ENCODE measurements around the gene CCNA2.

The CCNA2 gene

GRCh38 chr4:121846662-121847061 lies 23.0 kb upstream of the CCNA2 start:
- DNase-seq (ENCODE audit: low read depth in 1 of 2, low spot score in 1 of 2) = no peak
- no peak for TF ChIP-seq SPI1 (IDR thresholded peaks at IDR 0.05; ENCODE audit: borderline replicate concordance, low read depth)
- no peak for TF ChIP-seq REST (IDR thresholded peaks at IDR 0.05; ENCODE audit: insufficient replicate concordance, low read depth)
- no peak for TF ChIP-seq GABPA (IDR thresholded peaks at IDR 0.05; ENCODE audit: low read depth)
- TF ChIP-seq POLR2AphosphoS5 (IDR thresholded peaks at IDR 0.05; ENCODE audit: low read depth) = no peak
- TF ChIP-seq CTCF (IDR thresholded peaks at IDR 0.05; ENCODE audit: insufficient read depth, low read length) = no peak
- Histone ChIP-seq H3K27ac (replicated peaks) (no peak overlapping the region), H3K27me3 (ENCODE audit: insufficient read depth, poor library complexity, severe bottlenecking) (no peaks in the 10 kb centered on the region), H3K4me3 (replicated peaks; ENCODE audit: insufficient read depth, low read length) (no peak overlapping the region)

GRCh38 chr4:121842862-121843261 lies 19.2 kb upstream of the CCNA2 start:
- H3K4me3 ChIP-seq (replicated peaks; ENCODE audit: insufficient read depth, low read length) = no peak overlapping the region
- no peak for TF ChIP-seq CTCF (IDR thresholded peaks at IDR 0.05; ENCODE audit: insufficient read depth, low read length)
- TF ChIP-seq POLR2AphosphoS5 (IDR thresholded peaks at IDR 0.05; ENCODE audit: low read depth) = no peak
- TF ChIP-seq SPI1 (IDR thresholded peaks at IDR 0.05; ENCODE audit: borderline replicate concordance, low read depth) = no peak
- no peak for TF ChIP-seq REST (IDR thresholded peaks at IDR 0.05; ENCODE audit: insufficient replicate concordance, low read depth)
- no peak for TF ChIP-seq GABPA (IDR thresholded peaks at IDR 0.05; ENCODE audit: low read depth)
- no peaks in the 10 kb centered on the region for H3K27me3 ChIP-seq (ENCODE audit: insufficient read depth, poor library complexity, severe bottlenecking)
- DNase-seq (ENCODE audit: low read depth in 1 of 2, low spot score in 1 of 2) = no peak
- no peak overlapping the region for H3K27ac ChIP-seq (replicated peaks)

- Histone ChIP-seq H3K4me3 (replicated peaks; ENCODE audit: insufficient read depth, low read length) (no peak overlapping the region), H3K27me3 (ENCODE audit: insufficient read depth, poor library complexity, severe bottlenecking) (no peaks in the 10 kb centered on the region), H3K27ac (replicated peaks) (no peak overlapping the region)
- no peak for DNase-seq (ENCODE audit: low read depth in 1 of 2, low spot score in 1 of 2)
- TF ChIP-seq SPI1 (IDR thresholded peaks at IDR 0.05; ENCODE audit: borderline replicate concordance, low read depth) (no peak), REST (IDR thresholded peaks at IDR 0.05; ENCODE audit: insufficient replicate concordance, low read depth) (no peak), CTCF (IDR thresholded peaks at IDR 0.05; ENCODE audit: insufficient read depth, low read length) (no peak), GABPA (IDR thresholded peaks at IDR 0.05; ENCODE audit: low read depth) (no peak), POLR2AphosphoS5 (IDR thresholded peaks at IDR 0.05; ENCODE audit: low read depth) (no peak)
These were observed 14.5 kb upstream of the CCNA2 start for GRCh38 chr4:121838136-121838535.

All from HL-60 (cell line).